Esophagus muscularis mucosa (tissue), 4 donors: Measurements from ENCODE around the gene CRYGS.

Source experiments
- CTCF ChIP-seq, 3 experiments: fragments of 200-600 bp in 2 of 3; fragments of 450-650 bp in 1 of 3; sonication (generic) in 2 of 3; IDR thresholded peaks; one replicate each; pipeline ENCODE4 v1.5.1; 2017 to 2019; ENCODE audit warnings: antibody characterized with exemption in 3 of 3, mild to moderate bottlenecking in 2 of 3, moderate library complexity in 1 of 3
- EP300 ChIP-seq: sonication (generic); formaldehyde crosslinking; IDR thresholded peaks from one replicate; pipeline ENCODE4 v1.6.1; 2017; ENCODE audit warnings: antibody characterized with exemption
- POLR2AphosphoS5 ChIP-seq, 2 donors: sonication (generic); formaldehyde crosslinking; IDR thresholded peaks; one replicate each; pipeline ENCODE4 v1.6.1; 2017; ENCODE audit warnings: antibody characterized with exemption in 2 of 2

GRCh38 chr3:186523022-186523421, 21.2 kb downstream of the CRYGS start:
- TF ChIP-seq POLR2AphosphoS5 (IDR thresholded peaks at IDR 0.05) = no peak
- no peak for TF ChIP-seq CTCF (IDR thresholded peaks at IDR 0.05)
- TF ChIP-seq EP300 = no peak
